Osteocyte (in vitro differentiated cells): Measurements from ENCODE around the gene HLA-DPA1. TPM values are rescaled to one million over a fixed set of nuclear protein-coding genes. Genes with fewer than 3 reads are reported as not detected.

Experiments used
- DNase-seq: peaks from one replicate; pipeline ENCODE4 v3.0.0; 2021; ENCODE audit warnings: mixed read lengths; ENCODE audit not compliant: unreplicated experiment; ENCODE audit errors: extremely low spot score
- H3K27ac Mint-ChIP-seq: one replicate; pipeline ENCODE4 v1.8.0; 2021; ENCODE audit warnings: mild to moderate bottlenecking, mixed read lengths; ENCODE audit not compliant: unreplicated experiment
- H3K27me3 Mint-ChIP-seq: one replicate; pipeline ENCODE4 v1.8.0; 2021; ENCODE audit warnings: mixed read lengths; ENCODE audit not compliant: unreplicated experiment
- H3K36me3 Mint-ChIP-seq: one replicate; pipeline ENCODE4 v1.8.0; 2021; ENCODE audit warnings: mixed read lengths; ENCODE audit not compliant: unreplicated experiment
- H3K4me1 Mint-ChIP-seq: one replicate; pipeline ENCODE4 v1.8.0; 2021; ENCODE audit warnings: mixed read lengths; ENCODE audit not compliant: unreplicated experiment
- H3K4me3 Mint-ChIP-seq: one replicate; pipeline ENCODE4 v1.8.0; 2021; ENCODE audit warnings: mild to moderate bottlenecking, moderate library complexity, mixed read lengths; ENCODE audit not compliant: unreplicated experiment
- H3K9me3 Mint-ChIP-seq: one replicate; pipeline ENCODE4 v1.8.0; 2021; ENCODE audit warnings: mixed read lengths; ENCODE audit not compliant: unreplicated experiment
- total RNA-seq: library from RNA; stranded (reverse); gene quantifications from 2 replicates; pipeline ENCODE4 v1.2.1, GENCODE V29; 2021
- TF ChIP-seq, protein P1 (sequence below): fragments of 200-600 bp; sonication (generic); IDR thresholded peaks from 2 replicates; pipeline ENCODE4 v1.5.0; 2021; ENCODE audit warnings: antibody characterized with exemption, mild to moderate bottlenecking, moderate library complexity

HLA-DPA1 gene
- total RNA-seq, 1 donor from 2014 or later: 2.0 TPM

DNA sequence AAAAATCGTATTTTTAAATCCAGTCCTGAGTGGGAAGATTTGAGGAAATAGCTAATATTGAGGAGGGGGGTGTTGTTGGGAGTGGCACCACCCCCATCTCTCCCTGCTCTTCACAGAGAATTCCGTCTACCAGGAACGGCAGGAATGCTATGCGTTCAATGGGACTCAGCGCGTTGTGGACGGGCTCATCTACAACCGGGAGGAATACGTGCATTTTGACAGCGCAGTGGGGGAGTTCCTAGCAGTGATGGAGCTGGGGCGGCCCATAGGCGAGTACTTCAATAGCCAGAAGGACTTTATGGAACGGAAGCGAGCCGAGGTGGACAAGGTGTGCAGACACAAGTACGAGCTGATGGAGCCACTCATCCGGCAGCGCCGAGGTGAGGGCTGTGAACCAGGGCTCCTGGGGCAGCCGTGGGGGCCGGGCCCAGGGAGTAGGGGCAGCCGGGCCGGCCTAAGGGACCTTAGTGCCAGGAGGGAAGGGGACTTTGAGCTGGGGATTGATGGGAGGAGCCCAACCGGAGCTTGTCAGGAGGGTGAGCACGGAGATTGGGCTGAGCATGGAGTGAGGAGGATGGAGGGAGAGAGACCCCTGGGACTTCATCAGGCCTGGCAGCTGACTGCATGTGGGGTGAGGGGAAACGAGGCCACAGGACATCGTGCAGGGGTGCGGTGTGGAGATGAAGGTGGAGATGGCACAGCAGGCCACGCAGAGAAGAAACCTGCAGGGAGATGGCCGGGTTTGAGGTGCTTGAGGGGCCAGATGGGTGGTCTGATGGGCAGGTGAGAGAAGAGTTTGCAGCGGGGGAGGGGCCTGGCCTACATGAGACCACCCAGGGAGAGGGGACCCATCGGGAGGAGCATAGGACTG, 43.6 kb upstream of the HLA-DPA1 start:
- DNase-seq: peak; percentile 80
- peaks cover 8% of the 10 kb centered on the region for H3K4me1 Mint-ChIP-seq
- H3K4me3 Mint-ChIP-seq: no peak overlapping the region
- H3K27ac Mint-ChIP-seq: no peak overlapping the region
- TF ChIP-seq, protein P1, sequence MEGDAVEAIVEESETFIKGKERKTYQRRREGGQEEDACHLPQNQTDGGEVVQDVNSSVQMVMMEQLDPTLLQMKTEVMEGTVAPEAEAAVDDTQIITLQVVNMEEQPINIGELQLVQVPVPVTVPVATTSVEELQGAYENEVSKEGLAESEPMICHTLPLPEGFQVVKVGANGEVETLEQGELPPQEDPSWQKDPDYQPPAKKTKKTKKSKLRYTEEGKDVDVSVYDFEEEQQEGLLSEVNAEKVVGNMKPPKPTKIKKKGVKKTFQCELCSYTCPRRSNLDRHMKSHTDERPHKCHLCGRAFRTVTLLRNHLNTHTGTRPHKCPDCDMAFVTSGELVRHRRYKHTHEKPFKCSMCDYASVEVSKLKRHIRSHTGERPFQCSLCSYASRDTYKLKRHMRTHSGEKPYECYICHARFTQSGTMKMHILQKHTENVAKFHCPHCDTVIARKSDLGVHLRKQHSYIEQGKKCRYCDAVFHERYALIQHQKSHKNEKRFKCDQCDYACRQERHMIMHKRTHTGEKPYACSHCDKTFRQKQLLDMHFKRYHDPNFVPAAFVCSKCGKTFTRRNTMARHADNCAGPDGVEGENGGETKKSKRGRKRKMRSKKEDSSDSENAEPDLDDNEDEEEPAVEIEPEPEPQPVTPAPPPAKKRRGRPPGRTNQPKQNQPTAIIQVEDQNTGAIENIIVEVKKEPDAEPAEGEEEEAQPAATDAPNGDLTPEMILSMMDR: no peak
- H3K27me3 Mint-ChIP-seq: peaks cover 85% of the 10 kb centered on the region
- no peaks in the 10 kb centered on the region for H3K9me3 Mint-ChIP-seq
- no peaks in the 10 kb centered on the region for H3K36me3 Mint-ChIP-seq

DNA sequence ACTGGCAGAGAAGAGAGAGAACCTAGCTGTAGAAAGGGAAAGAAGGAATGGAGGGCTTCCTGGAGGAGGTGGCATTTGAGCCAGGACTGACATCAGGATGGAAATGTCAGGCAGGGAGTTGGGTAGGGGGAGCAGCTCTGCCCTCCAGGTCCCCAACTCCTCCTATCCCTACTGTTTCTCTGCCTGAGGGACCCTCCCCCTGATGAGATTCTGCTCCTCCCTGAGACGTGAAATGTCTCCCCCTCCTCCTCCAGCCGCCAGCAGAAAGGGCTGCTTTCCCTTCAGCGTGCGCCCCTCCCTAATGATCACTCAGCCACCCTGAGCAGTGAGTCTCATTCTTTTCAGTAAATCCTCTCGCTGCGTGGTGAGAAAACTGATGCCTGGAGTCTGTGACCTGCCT, 43.0 kb upstream of the HLA-DPA1 start:
- H3K4me3 Mint-ChIP-seq: no peak overlapping the region
- no peak overlapping the region for H3K27ac Mint-ChIP-seq
- H3K36me3 Mint-ChIP-seq: no peaks in the 10 kb centered on the region
- TF ChIP-seq, protein P1: no peak
- H3K9me3 Mint-ChIP-seq: no peaks in the 10 kb centered on the region
- H3K4me1 Mint-ChIP-seq: peaks cover 8% of the 10 kb centered on the region
- no peak for DNase-seq
- peaks cover 85% of the 10 kb centered on the region for H3K27me3 Mint-ChIP-seq

DNA sequence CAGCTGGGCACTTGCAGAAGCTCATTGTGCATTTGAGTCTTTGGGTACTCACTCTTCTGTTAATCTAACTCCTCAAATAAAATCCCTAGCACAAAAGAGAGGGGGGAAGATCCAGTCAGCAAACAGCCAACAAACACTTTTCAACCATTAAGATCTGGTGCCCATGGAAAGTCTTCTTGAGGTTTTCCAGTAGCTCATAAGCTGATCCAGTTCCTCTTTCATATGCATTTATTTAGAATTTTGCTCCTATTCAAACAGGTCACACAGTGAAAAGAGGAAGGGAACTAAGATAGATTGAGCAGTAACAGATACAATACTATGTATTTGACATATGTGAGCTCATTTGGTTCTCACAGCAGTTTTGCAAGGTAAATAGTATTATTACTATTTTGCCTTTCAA, 41.0 kb upstream of the HLA-DPA1 start:
- H3K27me3 Mint-ChIP-seq: peaks cover 88% of the 10 kb centered on the region
- H3K4me3 Mint-ChIP-seq: no peak overlapping the region
- no peaks in the 10 kb centered on the region for H3K9me3 Mint-ChIP-seq
- H3K36me3 Mint-ChIP-seq: no peaks in the 10 kb centered on the region
- no peak for DNase-seq
- H3K27ac Mint-ChIP-seq: no peak overlapping the region
- peaks cover 8% of the 10 kb centered on the region for H3K4me1 Mint-ChIP-seq
- TF ChIP-seq, protein P1: no peak

DNA sequence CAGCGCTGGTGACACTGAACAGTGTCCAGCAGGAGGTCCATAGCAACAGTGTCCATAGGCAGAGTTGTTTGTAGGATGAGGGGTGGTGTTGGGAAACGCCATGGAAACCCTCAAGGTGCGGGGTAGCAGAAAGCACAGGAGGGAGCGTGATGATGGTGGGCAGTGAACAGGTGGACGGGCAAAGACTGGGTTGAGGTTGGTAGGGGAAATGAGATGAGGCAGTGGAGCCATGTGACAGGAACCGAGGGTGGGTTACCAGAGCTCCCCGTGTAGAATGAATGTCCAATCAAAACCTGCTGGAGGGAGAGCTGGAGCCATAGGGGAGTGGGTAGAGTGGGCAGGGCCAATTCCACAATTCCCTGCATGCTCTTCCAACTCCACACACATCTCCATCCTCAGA, 40.3 kb upstream of the HLA-DPA1 start:
- no peak overlapping the region for H3K4me3 Mint-ChIP-seq
- TF ChIP-seq, protein P1: no peak
- no peaks in the 10 kb centered on the region for H3K9me3 Mint-ChIP-seq
- H3K27me3 Mint-ChIP-seq: peaks cover 86% of the 10 kb centered on the region
- H3K4me1 Mint-ChIP-seq: peaks cover 8% of the 10 kb centered on the region
- no peak for DNase-seq
- H3K36me3 Mint-ChIP-seq: no peaks in the 10 kb centered on the region
- no peak overlapping the region for H3K27ac Mint-ChIP-seq

DNA sequence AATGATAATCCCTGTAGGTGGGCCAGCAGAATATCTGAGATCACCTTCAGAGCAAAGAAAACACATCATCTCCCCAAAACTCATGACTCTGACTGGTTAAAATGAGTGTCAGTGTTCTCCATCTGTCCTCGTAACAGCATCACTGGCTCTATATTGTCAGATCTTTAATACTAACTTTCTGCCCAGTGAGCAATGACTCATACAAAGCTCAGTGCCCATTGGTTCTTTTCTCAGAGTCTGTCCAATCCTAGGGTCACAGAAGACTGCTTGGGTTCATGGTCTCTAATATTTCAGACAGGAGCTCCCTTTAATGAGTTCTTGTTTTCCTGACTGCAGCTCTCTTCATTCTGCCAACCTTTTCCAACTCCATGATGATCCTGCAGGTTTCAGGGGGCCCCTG, 38.7 kb upstream of the HLA-DPA1 start:
- Mint-ChIP-seq H3K4me1 (peaks cover 7% of the 10 kb centered on the region), H3K9me3 (no peaks in the 10 kb centered on the region), H3K4me3 (no peak overlapping the region), H3K36me3 (no peaks in the 10 kb centered on the region), H3K27me3 (peaks cover 88% of the 10 kb centered on the region), H3K27ac (no peak overlapping the region)
- TF ChIP-seq, protein P1: no peak
- no peak for DNase-seq
